Measurements from ENCODE around the gene DTNA.
"Not testable (repeated sequence)": the region's sequence is repeated elsewhere in the genome, so short reads cannot be mapped to it uniquely, and the experiment has no call there.

Gene DTNA

GRCh38 chr18:34709750-34710441 is at the start of gene DTNA:
Gene DTNA (plus strand): TSS chr18:34710298. CDS start chr18:34755977, 45,679 bp downstream.
- DNase-seq (ENCODE audit: low read depth), result no peak

- DNase-seq (ENCODE audit: low read depth), result no peak
These were observed 49.5 kb upstream of the DTNA start for GRCh38 chr18:34660572-34660971.

- no peak for DNase-seq (ENCODE audit: low read depth)
These were observed 48.5 kb upstream of the DTNA start for GRCh38 chr18:34661464-34662087.

- no peak for DNase-seq (ENCODE audit: low read depth)
These were observed 33.1 kb upstream of the DTNA start for GRCh38 chr18:34676816-34677574.

- not testable (repeated sequence) for DNase-seq (ENCODE audit: low read depth)
These were observed 20.3 kb upstream of the DTNA start for GRCh38 chr18:34689750-34690149.

- DNase-seq (ENCODE audit: low read depth), result no peak
These were observed 18.5 kb upstream of the DTNA start for GRCh38 chr18:34691614-34692013.

- DNase-seq (ENCODE audit: low read depth), result no peak
These were observed 15.4 kb upstream of the DTNA start for GRCh38 chr18:34694591-34695165.

GRCh38 chr18:34695310-34695709 is 14.8 kb upstream of the DTNA start:
- no peak for DNase-seq (ENCODE audit: low read depth)

GRCh38 chr18:34696671-34697070 is 13.4 kb upstream of the DTNA start:
- DNase-seq (ENCODE audit: low read depth), result no peak

GRCh38 chr18:34697233-34697632 is 12.9 kb upstream of the DTNA start:
- no peak for DNase-seq (ENCODE audit: low read depth)

- no peak for DNase-seq (ENCODE audit: low read depth)
These were observed 12.2 kb upstream of the DTNA start for GRCh38 chr18:34697891-34698290.

GRCh38 chr18:34701911-34702310 is 8.2 kb upstream of the DTNA start:
- no peak for DNase-seq (ENCODE audit: low read depth)

- DNase-seq (ENCODE audit: low read depth), result no peak
These were observed 7.3 kb upstream of the DTNA start for GRCh38 chr18:34702814-34703213.

- no peak for DNase-seq (ENCODE audit: low read depth)
These were observed 6.0 kb upstream of the DTNA start for GRCh38 chr18:34704074-34704473.

GRCh38 chr18:34704823-34705222 is 5.3 kb upstream of the DTNA start:
- no peak for DNase-seq (ENCODE audit: low read depth)

- no peak for DNase-seq (ENCODE audit: low read depth)
These were observed 2.4 kb upstream of the DTNA start for GRCh38 chr18:34707670-34708069.

GRCh38 chr18:34709104-34709503 is 994 bp upstream of the DTNA start:
- no peak for DNase-seq (ENCODE audit: low read depth)

GRCh38 chr18:34710458-34710914 is 388 bp downstream of the DTNA start:
- no peak for DNase-seq (ENCODE audit: low read depth)

- DNase-seq (ENCODE audit: low read depth), result no peak
These were observed 836 bp downstream of the DTNA start for GRCh38 chr18:34710934-34711333.

- not testable (repeated sequence) for DNase-seq (ENCODE audit: low read depth)
These were observed 6.0 kb downstream of the DTNA start for GRCh38 chr18:34716111-34716510.

GRCh38 chr18:34718610-34719009 is 8.5 kb downstream of the DTNA start:
- DNase-seq (ENCODE audit: low read depth), result no peak

- no peak for DNase-seq (ENCODE audit: low read depth)
These were observed 10.1 kb downstream of the DTNA start for GRCh38 chr18:34720220-34720619.

GRCh38 chr18:34723143-34723542 is 13.0 kb downstream of the DTNA start:
- no peak for DNase-seq (ENCODE audit: low read depth)

Data from activated T-helper 9 cell treated with anti-CD3 and anti-CD28 coated beads, Interleukin-2, amount 50 U/mL, for 16 hours (primary cell).